Trophoblast cell (in vitro differentiated cells and primary cell): ENCODE data around the gene CBLC.
A peak's percentile ranks its signal among the peaks of the same experiment; 100 is the strongest.

Experiments
- DNase-seq, 2 donors: peaks; one replicate each; pipeline ENCODE4 v3.0.0-alpha.2; 2016
- H2AFZ ChIP-seq: 2 replicates; pipeline ENCODE4 v1.6.1; 2013; ENCODE audit warnings: low read length, moderate library complexity, mild to moderate bottlenecking; ENCODE audit not compliant: insufficient read depth, poor library complexity
- H2AK5ac ChIP-seq: 2 replicates; pipeline ENCODE4 v1.6.1; 2013; ENCODE audit warnings: mild to moderate bottlenecking, low read length
- H2BK120ac ChIP-seq: 2 replicates; pipeline ENCODE4 v1.6.1; 2013; ENCODE audit warnings: low read length, mild to moderate bottlenecking, moderate library complexity; ENCODE audit not compliant: insufficient read depth, poor library complexity
- H2BK12ac ChIP-seq: 2 replicates; pipeline ENCODE4 v1.6.1; 2013; ENCODE audit warnings: mild to moderate bottlenecking, low read length, moderate library complexity
- H2BK5ac ChIP-seq: 2 replicates; pipeline ENCODE4 v1.6.1; 2013; ENCODE audit warnings: low read length, low read depth, moderate library complexity, mild to moderate bottlenecking; ENCODE audit not compliant: poor library complexity
- H3K14ac ChIP-seq: 2 replicates; pipeline ENCODE4 v1.6.1; 2013; ENCODE audit warnings: mild to moderate bottlenecking, low read length
- H3K18ac ChIP-seq: 2 replicates; pipeline ENCODE4 v1.6.1; 2013; ENCODE audit warnings: mild to moderate bottlenecking, low read length
- H3K23ac ChIP-seq: 2 replicates; pipeline ENCODE4 v1.6.1; 2013; ENCODE audit warnings: low read length
- H3K27ac ChIP-seq: 2 replicates; pipeline ENCODE4 v1.5.1; 2013; ENCODE audit warnings: low read depth, mild to moderate bottlenecking, inconsistent platforms, low read length, moderate library complexity
- H3K27me3 ChIP-seq: 2 replicates; pipeline ENCODE4 v1.6.1; 2013; ENCODE audit warnings: inconsistent platforms, mild to moderate bottlenecking, low read length, moderate library complexity; ENCODE audit not compliant: insufficient read depth
- H3K36me3 ChIP-seq, 2 experiments: 1 replicate in 1 of 2; 2 replicates in 1 of 2; pipeline ENCODE4 v1.6.1; 2013; ENCODE audit warnings: low read length in 2 of 2, mild to moderate bottlenecking in 2 of 2, moderate library complexity in 1 of 2; ENCODE audit not compliant: insufficient read depth in 2 of 2, control insufficient read depth in 1 of 2
- H3K4ac ChIP-seq: 2 replicates; pipeline ENCODE4 v1.6.1; 2013; ENCODE audit warnings: low read depth, mild to moderate bottlenecking, low read length, moderate library complexity
- H3K4me1 ChIP-seq, 2 experiments: 1 replicate in 1 of 2; 2 replicates in 1 of 2; pipeline ENCODE4 v1.6.1; 2013; ENCODE audit warnings: low read length in 2 of 2, mild to moderate bottlenecking in 2 of 2, moderate library complexity in 1 of 2; ENCODE audit not compliant: insufficient read depth in 2 of 2, control insufficient read depth in 1 of 2
- H3K4me2 ChIP-seq: 2 replicates; pipeline ENCODE4 v1.6.1; 2013; ENCODE audit warnings: inconsistent platforms, mild to moderate bottlenecking, low read length, moderate library complexity
- H3K4me3 ChIP-seq: 2 replicates; pipeline ENCODE4 v1.5.1; 2013; ENCODE audit warnings: mild to moderate bottlenecking, low read depth, low read length, inconsistent platforms
- H3K79me1 ChIP-seq: one replicate; pipeline ENCODE4 v1.6.1; 2013; ENCODE audit warnings: low read length
- H3K79me2 ChIP-seq: 2 replicates; pipeline ENCODE4 v1.6.1; 2013; ENCODE audit warnings: low read length, mild to moderate bottlenecking; ENCODE audit not compliant: control insufficient read depth, insufficient read depth, poor library complexity
- H3K9ac ChIP-seq: 2 replicates; pipeline ENCODE4 v1.6.1; 2013; ENCODE audit warnings: mild to moderate bottlenecking, low read length
- H3K9me3 ChIP-seq: 2 replicates; pipeline ENCODE4 v1.6.1; 2013; ENCODE audit warnings: low read depth, mild to moderate bottlenecking, control low read depth, inconsistent platforms, low read length; ENCODE audit not compliant: insufficient read depth
- H4K12ac ChIP-seq: 2 replicates; pipeline ENCODE4 v1.6.1; 2013; ENCODE audit warnings: low read depth, mild to moderate bottlenecking, low read length, moderate library complexity
- H4K8ac ChIP-seq: 2 replicates; pipeline ENCODE4 v1.6.1; 2013; ENCODE audit warnings: low read depth, mild to moderate bottlenecking, low read length, moderate library complexity
- H4K91ac ChIP-seq: one replicate; pipeline ENCODE4 v1.6.1; 2013; ENCODE audit warnings: low read depth, mild to moderate bottlenecking, low read length, moderate library complexity
- WGBS: extraction: QIAGEN DNeasy Blood & Tissue Kit; methylation state at CpG from one replicate; pipeline ENCODE4 v1.1.7; 2013; ENCODE audit warnings: missing lambda C conversion rate; ENCODE audit not compliant: insufficient read length, insufficient coverage; ENCODE audit errors: extremely low coverage; 5-methylcytosine and 5-hydroxymethylcytosine counted together

Gene CBLC

DNA sequence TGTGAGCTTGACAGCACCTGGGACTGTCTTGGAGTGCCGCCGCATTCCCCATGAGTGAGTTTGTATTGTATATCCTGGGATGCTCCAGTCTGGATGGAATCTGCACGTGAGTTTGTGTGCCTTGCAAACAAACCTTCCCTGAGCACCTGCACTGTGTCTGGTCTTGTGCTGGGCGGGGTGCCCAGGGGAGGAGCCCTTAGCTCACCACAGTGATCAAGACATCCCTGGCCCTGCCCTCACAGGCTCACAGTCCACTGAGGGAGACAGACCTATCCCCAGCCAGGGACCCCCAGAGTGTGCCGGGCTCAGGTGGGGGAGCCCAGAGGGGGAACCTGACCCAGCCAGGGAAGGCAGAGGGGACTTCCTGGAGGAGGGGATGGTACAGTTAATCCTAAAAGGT, 29.5 kb downstream of the CBLC start:
- no peak overlapping the region for H3K4me3 ChIP-seq
- peak; percentile 71 to 80 for DNase-seq
- no peak overlapping the region for H3K27ac ChIP-seq
- H3K9ac ChIP-seq = no peak overlapping the region
- H3K23ac ChIP-seq = no peak overlapping the region
- no CpG with 5 or more reads among the region's 5 CpGs for WGBS
- H3K27me3 ChIP-seq = no peaks in the 10 kb centered on the region
- peak overlapping the region; percentile 45 for H2AK5ac ChIP-seq
- H3K79me1 ChIP-seq = peaks cover 12% of the 10 kb centered on the region
- H2BK5ac ChIP-seq = no peak overlapping the region
- H4K91ac ChIP-seq = peak overlapping the region; percentile 41
- no peak overlapping the region for H3K4me2 ChIP-seq
- peak overlapping the region; percentile 17 for H3K14ac ChIP-seq
- H3K4ac ChIP-seq = no peak overlapping the region
- H3K18ac ChIP-seq = no peak overlapping the region
- peaks cover 3% of the 10 kb centered on the region for H3K79me2 ChIP-seq
- no peaks in the 10 kb centered on the region for H3K9me3 ChIP-seq
- H3K4me1 ChIP-seq = peaks cover 12 to 13% of the 10 kb centered on the region in 2 experiments
- no peak overlapping the region for H4K12ac ChIP-seq
- peak overlapping the region; percentile 24 for H4K8ac ChIP-seq
- H2AFZ ChIP-seq = no peak overlapping the region
- H2BK120ac ChIP-seq = no peak overlapping the region
- H2BK12ac ChIP-seq = peak overlapping the region; percentile 68
- H3K36me3 ChIP-seq = no peaks in the 10 kb centered on the region

GRCh38 chr19:44807652-44808462, 30.2 kb downstream of the CBLC start:
- H2BK12ac ChIP-seq = no peak overlapping the region
- no peaks in the 10 kb centered on the region for H3K36me3 ChIP-seq
- H3K27me3 ChIP-seq = no peaks in the 10 kb centered on the region
- H3K4me2 ChIP-seq = peak overlapping the region; percentile 64
- no peak overlapping the region for H2BK5ac ChIP-seq
- H3K4me3 ChIP-seq = no peak overlapping the region
- H3K27ac ChIP-seq = no peak overlapping the region
- H3K4ac ChIP-seq = no peak overlapping the region
- no peak overlapping the region for H2AK5ac ChIP-seq
- no peaks in the 10 kb centered on the region for H3K9me3 ChIP-seq
- peaks cover 3% of the 10 kb centered on the region for H3K79me2 ChIP-seq
- no peak overlapping the region for H3K9ac ChIP-seq
- no peak overlapping the region for H4K91ac ChIP-seq
- no CpG with 5 or more reads among the region's 14 CpGs for WGBS
- H4K8ac ChIP-seq = no peak overlapping the region
- H4K12ac ChIP-seq = no peak overlapping the region
- no peak overlapping the region for H3K14ac ChIP-seq
- peaks cover 12% of the 10 kb centered on the region for H3K79me1 ChIP-seq
- H2BK120ac ChIP-seq = no peak overlapping the region
- no peak overlapping the region for H3K23ac ChIP-seq
- H3K18ac ChIP-seq = no peak overlapping the region
- no peak overlapping the region for H2AFZ ChIP-seq
- H3K4me1 ChIP-seq = peaks cover 12 to 13% of the 10 kb centered on the region in 2 experiments
- DNase-seq = peak; percentile 80 to 81

GRCh38 chr19:44808463-44809371, 31.0 kb downstream of the CBLC start, which contains the start of gene BCAM:
Gene BCAM (plus strand): TSS chr19:44809103. CDS start chr19:44809125, 22 bp downstream.
- H3K27ac ChIP-seq = peak within 1 kb of the TSS; percentile 45
- H2BK120ac ChIP-seq = peak within 1 kb of the TSS; percentile 72
- peak within 1 kb of the TSS; percentile 66 for H4K12ac ChIP-seq
- H3K4me3 ChIP-seq = peak within 1 kb of the TSS; percentile 64
- H3K4me2 ChIP-seq = peak within 1 kb of the TSS; percentile 83
- H3K27me3 ChIP-seq = no peaks in the 10 kb centered on the region
- peak within 1 kb of the TSS; percentile 65 for H2BK5ac ChIP-seq
- peak within 1 kb of the TSS; percentile 50 for H3K9ac ChIP-seq
- H3K36me3 ChIP-seq = peaks cover 0 to 2% of the 10 kb centered on the region in 2 experiments
- H3K18ac ChIP-seq = peak within 1 kb of the TSS; percentile 71
- peaks cover 3% of the 10 kb centered on the region for H3K79me2 ChIP-seq
- peak within 1 kb of the TSS; percentile 81 for H4K8ac ChIP-seq
- no peak within 1 kb of the TSS for H3K23ac ChIP-seq
- H2AFZ ChIP-seq = peak within 1 kb of the TSS; percentile 82
- H4K91ac ChIP-seq = peak within 1 kb of the TSS; percentile 85
- H3K4me1 ChIP-seq = peaks cover 12 to 13% of the 10 kb centered on the region in 2 experiments
- H3K14ac ChIP-seq = peak within 1 kb of the TSS; percentile 80
- H2BK12ac ChIP-seq = peak within 1 kb of the TSS; percentile 81
- peak within 1 kb of the TSS; percentile 60 for H3K4ac ChIP-seq
- WGBS = no CpG with 5 or more reads among the region's 59 CpGs
- peak within 1 kb of the TSS; percentile 47 for H2AK5ac ChIP-seq
- H3K9me3 ChIP-seq = no peaks in the 10 kb centered on the region
- peak in 1 of 2 donors; percentile 27 for DNase-seq
- H3K79me1 ChIP-seq = peaks cover 12% of the 10 kb centered on the region

- no peak overlapping the region for H3K4me3 ChIP-seq
- peak overlapping the region; percentile 7 for H3K4ac ChIP-seq
- peaks cover 3% of the 10 kb centered on the region for H3K79me2 ChIP-seq
- H2BK12ac ChIP-seq = no peak overlapping the region
- DNase-seq = no peak
- peak overlapping the region; percentile 28 for H3K18ac ChIP-seq
- H3K27me3 ChIP-seq = no peaks in the 10 kb centered on the region
- H3K9ac ChIP-seq = no peak overlapping the region
- H3K9me3 ChIP-seq = no peaks in the 10 kb centered on the region
- WGBS = no CpG with 5 or more reads among the region's 7 CpGs
- peaks cover 12% of the 10 kb centered on the region for H3K79me1 ChIP-seq
- no peak overlapping the region for H3K23ac ChIP-seq
- no peak overlapping the region for H2AK5ac ChIP-seq
- H2BK5ac ChIP-seq = no peak overlapping the region
- peak overlapping the region; percentile 28 for H3K14ac ChIP-seq
- H4K12ac ChIP-seq = no peak overlapping the region
- H2BK120ac ChIP-seq = peak overlapping the region; percentile 4
- no peak overlapping the region for H4K91ac ChIP-seq
- no peak overlapping the region for H2AFZ ChIP-seq
- H3K36me3 ChIP-seq = peaks cover 2 to 5% of the 10 kb centered on the region in 2 experiments
- H4K8ac ChIP-seq = no peak overlapping the region
- no peak overlapping the region for H3K27ac ChIP-seq
- peak overlapping the region; percentile 83 for H3K4me2 ChIP-seq
- H3K4me1 ChIP-seq = peaks cover 12 to 13% of the 10 kb centered on the region in 2 experiments
These were observed 32.0 kb downstream of the CBLC start for GRCh38 chr19:44809577-44810233.
